NCI-H2196 treated with DMSO at 0.1 percent for 48 hours (cell line): ENCODE measurements around the gene USH2A.

Experiments used
- DNase-seq: peaks from one replicate; lab custom pipeline; 2025; ENCODE audit not compliant: unreplicated experiment; lab: John Stamatoyannopoulos, UW

USH2A gene

DNA sequence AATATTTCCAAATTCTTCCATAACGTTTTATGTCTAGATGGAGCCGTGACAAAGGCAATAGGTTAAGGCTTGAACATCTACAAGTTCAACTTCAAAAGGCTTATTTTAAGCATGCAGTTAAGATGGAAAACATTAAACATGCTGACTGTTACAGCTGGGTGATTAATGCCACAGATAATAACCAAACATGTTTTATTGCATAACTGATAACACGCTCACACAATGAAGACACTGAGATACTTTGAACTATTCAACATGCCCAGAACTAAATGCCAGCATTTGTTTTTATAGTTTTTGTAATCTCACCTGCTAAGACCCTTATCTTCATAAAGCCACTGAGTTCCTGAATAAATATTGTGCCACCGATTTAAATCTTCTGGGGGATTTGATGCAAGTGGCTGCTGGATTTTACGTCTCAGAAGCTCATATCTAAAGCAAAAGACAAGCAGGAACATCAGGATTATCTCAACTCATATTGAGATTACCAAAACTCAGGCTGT lies 545.7 kb downstream of the USH2A start:
- DNase-seq: no peak

DNA sequence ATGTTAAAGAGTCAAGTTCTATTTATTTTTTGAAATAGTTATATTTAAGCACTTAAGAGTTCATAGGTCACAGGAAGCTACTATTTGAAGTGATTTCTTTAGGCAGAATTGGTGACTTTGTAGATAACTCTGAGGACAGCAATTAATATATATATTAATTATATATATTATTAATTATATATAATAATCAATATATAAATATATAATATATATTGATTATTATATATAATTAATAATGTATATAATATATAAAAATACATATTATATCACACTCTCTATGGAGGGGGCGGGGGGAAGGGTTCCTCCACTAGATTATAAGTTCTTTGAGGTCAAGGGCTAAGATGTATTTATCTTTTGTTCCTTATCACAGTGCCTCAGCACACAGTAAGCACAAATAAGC lies 547.5 kb downstream of the USH2A start:
- DNase-seq: no peak

DNA sequence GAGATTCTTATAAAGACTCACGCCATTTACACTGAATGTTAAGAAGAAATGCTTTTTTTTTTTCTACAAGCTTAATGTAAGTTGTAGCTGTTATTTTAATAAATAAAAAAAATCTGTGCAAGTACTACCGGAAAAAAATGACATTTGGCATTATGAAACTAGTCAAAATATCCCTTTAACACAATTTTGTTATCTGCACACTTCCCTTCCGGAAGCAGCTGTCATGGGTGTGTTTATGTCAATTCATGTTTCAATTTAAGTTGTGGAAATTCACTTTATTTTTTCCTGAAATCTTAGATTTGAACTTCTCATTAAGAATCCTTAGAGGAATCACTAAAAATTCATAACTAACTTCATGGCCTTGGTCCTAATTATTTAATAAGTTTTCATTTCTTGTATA lies 548.0 kb downstream of the USH2A start:
- DNase-seq: no peak

- DNase-seq: no peak
These were observed 550.6 kb downstream of the USH2A start for GRCh38 chr1:215872658-215873057.

- DNase-seq: no peak
These were observed 554.7 kb downstream of the USH2A start for GRCh38 chr1:215868500-215868899.

GRCh38 chr1:215865060-215865459 lies 558.2 kb downstream of the USH2A start:
- DNase-seq: no peak

DNA sequence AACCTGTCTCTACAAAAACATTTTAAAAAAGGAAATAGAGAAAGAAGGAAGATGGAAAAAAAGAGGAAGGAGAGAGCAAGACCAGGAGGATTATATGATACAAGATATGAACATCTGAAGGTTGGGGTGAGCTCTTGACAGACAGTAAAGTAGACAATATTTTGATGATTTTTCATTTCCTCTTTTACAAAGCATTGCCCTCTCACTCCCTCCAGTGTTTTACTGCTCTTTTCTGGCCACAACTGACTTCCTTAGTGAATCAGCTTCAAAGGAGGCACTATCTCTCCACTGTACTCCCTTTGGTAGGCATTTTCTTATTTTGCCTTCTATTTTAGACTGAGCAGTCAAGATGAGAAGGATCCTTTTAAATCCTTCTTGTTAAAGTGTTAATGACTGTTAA lies 559.5 kb downstream of the USH2A start:
- DNase-seq: no peak

DNA sequence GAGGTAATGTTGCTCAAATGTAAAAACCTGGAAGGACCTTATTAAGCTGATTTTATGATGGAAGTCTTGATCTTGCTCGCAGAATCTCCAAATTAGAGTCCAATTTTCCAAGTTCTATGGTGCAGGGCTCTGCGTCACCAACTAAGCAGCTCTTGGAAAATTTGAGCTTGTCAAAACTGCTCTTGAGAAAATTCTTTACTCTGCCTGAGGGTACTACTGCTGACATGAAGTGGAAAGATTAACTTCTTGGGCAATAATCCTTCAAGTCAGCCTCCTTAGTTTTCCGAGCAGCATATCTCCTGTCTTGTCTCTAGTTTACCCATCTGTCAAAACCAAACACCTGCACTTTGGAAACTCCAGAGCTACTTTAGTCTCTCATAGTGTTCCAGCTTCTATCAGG lies 562.4 kb downstream of the USH2A start:
- no peak for DNase-seq

GRCh38 chr1:215857317-215857716 lies 565.9 kb downstream of the USH2A start:
- no peak for DNase-seq

DNA sequence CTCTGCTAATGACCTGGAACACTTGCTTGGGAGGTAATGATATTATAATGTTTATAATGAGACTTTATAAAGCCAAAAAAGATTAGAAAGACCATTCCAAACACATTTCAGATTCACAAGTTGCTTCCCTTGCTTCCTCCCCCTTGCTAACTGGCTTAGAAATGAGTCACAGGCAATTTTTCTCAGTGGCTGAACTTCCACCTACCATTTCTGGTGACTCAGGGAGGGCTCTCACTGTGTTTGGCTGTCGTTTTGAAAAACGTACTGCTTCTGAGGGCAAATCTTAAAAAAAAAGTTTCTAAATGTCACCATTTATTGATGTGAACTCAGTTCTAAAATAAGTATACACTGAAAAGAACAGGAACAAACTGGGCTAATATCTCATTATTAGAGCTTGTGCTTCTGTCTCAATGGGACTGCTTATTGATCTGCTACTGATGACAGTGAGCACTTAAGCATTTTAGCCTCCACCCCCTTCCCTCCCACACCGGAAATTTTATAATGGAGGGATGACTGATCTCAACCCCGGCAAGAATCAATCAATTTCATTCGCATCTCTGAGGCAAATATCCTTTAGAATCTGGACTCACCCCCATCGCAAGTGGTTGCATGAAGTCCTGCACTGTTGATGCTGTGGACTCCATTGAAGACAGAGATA lies 577.9 kb downstream of the USH2A start:
- DNase-seq: no peak

DNA sequence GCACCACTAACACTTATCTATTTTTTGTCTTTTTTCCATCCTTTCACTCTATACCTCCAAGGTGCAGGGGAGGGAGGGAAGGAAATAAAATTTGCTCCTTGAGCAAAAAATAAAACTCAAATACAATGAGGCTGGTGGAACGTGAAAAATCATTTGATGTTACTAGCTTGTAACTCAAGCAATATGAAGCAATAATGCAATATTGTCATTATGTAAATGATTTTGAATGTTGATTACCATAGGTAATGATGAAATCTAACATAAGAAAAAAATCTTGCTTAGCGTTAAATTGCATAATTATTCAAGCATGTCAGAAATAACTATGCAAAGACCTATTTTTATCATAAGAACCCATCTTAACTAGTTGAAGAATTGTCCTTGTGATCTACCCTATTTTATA lies 578.5 kb downstream of the USH2A start:
- no peak for DNase-seq

GRCh38 chr1:215844266-215844665 lies 579.0 kb downstream of the USH2A start:
- no peak for DNase-seq

DNA sequence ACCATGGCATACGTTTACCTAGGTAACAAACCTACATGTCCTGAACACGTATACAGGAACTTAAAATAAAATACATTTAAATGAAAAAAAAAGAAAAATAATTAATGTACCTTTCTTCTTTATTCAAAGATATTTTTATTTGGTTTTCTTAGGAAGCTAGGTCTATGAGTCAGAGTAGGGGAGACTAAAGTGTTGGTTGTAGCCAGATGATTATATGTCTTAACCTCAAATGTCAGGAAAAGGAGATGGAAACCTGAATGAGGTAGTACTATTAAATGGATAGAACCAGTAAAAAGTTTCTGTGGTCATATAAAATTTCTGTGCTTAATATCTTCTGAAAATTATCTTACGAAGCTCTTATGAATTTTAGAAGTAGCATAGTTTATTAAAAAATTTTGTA lies 580.3 kb downstream of the USH2A start:
- no peak for DNase-seq

GRCh38 chr1:215835951-215836350 lies 587.3 kb downstream of the USH2A start:
- no peak for DNase-seq

GRCh38 chr1:215833941-215834729 lies 589.1 kb downstream of the USH2A start:
- no peak for DNase-seq

- DNase-seq: no peak
These were observed 592.9 kb downstream of the USH2A start for GRCh38 chr1:215830226-215830810.

DNA sequence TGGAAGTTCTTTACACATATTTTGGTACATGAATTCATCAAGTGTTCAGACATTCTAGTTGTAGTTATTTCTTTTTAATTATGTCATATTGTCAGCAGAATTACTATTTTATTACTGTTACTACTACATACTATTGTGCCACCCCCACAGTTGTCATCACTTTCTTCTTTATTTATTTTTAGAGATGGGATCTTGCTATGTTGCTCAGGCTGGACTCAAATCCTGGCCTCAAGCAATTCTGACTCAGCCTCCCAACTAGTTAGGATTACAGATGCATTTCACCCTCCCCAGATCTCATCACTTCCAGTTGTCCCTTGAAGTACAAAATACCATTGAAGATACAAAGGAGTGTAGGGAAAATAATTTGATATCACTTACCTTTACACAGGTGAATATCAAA lies 598.2 kb downstream of the USH2A start:
- DNase-seq: no peak

- DNase-seq: no peak
These were observed 599.0 kb downstream of the USH2A start for GRCh38 chr1:215824245-215824644.

DNA sequence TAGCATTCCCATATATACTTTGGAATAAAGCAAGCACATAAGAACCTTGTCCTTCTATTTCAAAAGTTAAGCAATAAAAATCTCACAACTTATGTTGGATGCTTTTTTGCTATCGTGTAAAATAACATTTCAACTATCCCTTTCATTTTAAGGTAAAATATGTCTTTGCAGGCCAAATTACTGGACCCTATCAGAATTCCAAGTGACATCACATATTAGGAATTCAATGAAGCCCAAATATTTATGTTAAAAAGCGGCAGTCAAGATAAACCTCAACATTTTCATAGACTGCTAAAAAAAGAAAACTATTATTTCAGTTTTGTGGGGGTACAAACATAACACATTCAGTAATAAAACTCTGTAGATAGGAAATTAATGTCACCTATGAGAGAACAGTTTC lies 604.1 kb downstream of the USH2A start:
- DNase-seq: no peak

DNA sequence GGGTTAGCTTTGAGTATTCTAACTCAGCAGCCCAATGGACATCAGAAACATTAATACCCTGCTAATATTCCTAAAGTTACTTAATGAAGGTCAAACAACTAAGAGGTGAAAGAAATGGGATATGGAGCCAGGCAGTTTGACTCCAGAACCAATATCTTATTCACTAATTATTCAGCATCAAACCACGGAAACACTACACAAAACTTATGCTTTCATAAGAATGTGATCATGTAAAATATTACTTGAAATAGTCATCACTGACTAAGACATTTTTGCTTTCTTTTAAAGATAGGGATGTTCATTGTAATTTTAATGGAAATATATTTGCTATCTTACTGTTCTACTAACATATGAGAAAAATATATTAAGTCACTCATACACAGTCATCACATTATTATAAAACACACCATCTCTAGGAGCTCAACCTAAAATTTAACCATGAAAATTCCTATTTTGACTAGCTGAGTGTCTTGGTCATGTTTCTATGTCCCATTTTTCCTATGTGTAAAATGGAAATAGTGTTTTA lies 615.3 kb downstream of the USH2A start:
- DNase-seq: no peak

DNA sequence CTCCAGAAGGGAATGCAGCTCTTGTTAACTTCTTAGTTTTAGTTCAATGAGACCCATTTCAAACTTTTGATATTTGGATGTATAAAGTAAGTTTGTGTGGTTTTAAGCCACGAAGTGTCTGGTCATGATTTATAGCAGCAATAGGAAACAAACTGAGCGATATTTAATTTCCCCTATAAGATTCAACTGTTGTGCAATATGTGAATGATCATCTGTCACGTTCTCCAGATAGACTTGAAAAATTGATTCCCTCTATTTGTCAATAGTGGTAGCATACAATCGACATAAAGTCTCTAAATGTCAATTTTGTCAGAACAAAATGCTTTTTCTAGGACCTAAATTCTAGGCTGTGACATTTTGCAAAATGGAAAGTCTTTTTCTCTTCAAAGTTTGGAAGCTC lies 616.0 kb downstream of the USH2A start:
- no peak for DNase-seq

DNA sequence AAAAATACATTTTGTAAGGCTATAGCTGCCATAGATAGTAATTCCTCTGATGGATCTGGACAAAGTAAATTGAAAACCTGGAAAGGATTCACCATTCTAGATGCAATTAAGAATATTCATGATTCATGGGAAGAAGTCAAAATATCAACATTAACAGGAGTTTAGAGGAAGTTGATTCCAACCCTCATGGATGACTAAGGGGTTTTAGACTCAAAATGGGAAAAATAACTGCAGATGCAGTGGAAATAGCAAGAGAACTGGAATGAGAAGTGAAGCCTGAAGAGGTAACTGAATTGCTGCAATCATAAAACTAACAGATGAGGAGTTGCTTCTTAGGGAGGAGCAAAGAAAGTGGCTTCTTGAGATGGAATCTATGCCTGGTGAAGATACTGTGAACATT lies 625.4 kb downstream of the USH2A start:
- no peak for DNase-seq
